MCF 10A (cell line): ENCODE data around the gene PRR20G. TPM values are rescaled to one million over a fixed set of nuclear protein-coding genes. Genes with fewer than 3 reads are reported as not detected.

Experiments
- BruUV-seq: library from RNA; stranded (reverse); fragments of 400-500 nt; replicated peaks from 2 replicates; lab custom pipeline; 2021; lab: Mats Ljungman, UMichigan
- CTCF ChIA-PET: fragments of 300-600 bp; sonication (Branson Sonifier 250); formaldehyde crosslinking; extraction: SDS; loops from one replicate; lab custom pipeline; 2021; ENCODE audit warnings: antibody characterized with exemption, inconsistent platforms; lab: Yijun Ruan, JAX
- POLR2A ChIA-PET: fragments of 300-600, 350-650 bp; sonication (Branson Sonifier 250); formaldehyde crosslinking; extraction: SDS; loops from one replicate; lab custom pipeline; 2020; ENCODE audit warnings: antibody characterized with exemption, inconsistent platforms; lab: Yijun Ruan, JAX
- DNase-seq: peaks from one replicate; pipeline ENCODE4 v3.0.0-alpha.2; 2018; ENCODE audit not compliant: unreplicated experiment
- H3K27ac Mint-ChIP-seq: one replicate; pipeline ENCODE4 v1.8.0; 2022; ENCODE audit warnings: mild to moderate bottlenecking, low read depth, mixed read lengths; ENCODE audit not compliant: unreplicated experiment
- H3K27me3 Mint-ChIP-seq: one replicate; pipeline ENCODE4 v1.8.0; 2022; ENCODE audit warnings: mixed read lengths; ENCODE audit not compliant: insufficient read depth, unreplicated experiment
- H3K36me3 Mint-ChIP-seq: one replicate; pipeline ENCODE4 v1.8.0; 2022; ENCODE audit warnings: mild to moderate bottlenecking, moderate library complexity, mixed read lengths; ENCODE audit not compliant: insufficient read depth, unreplicated experiment
- H3K4me1 Mint-ChIP-seq: one replicate; pipeline ENCODE4 v1.8.0; 2022; ENCODE audit warnings: mixed read lengths; ENCODE audit not compliant: insufficient read depth, unreplicated experiment
- H3K4me3 Mint-ChIP-seq: one replicate; pipeline ENCODE4 v1.8.0; 2022; ENCODE audit warnings: mild to moderate bottlenecking, moderate library complexity, mixed read lengths; ENCODE audit not compliant: unreplicated experiment
- H3K9me3 Mint-ChIP-seq: one replicate; pipeline ENCODE4 v1.8.0; 2022; ENCODE audit warnings: mixed read lengths; ENCODE audit not compliant: unreplicated experiment
- CTCF ChIP-seq: fragments of 200-600 bp; IDR thresholded peaks from one replicate; pipeline ENCODE4 v1.8.0; 2022; ENCODE audit warnings: antibody characterized with exemption, mild to moderate bottlenecking; ENCODE audit not compliant: unreplicated experiment
- intact Hi-C: fragments of 100-400 bp; cut with micrococcal nuclease; formaldehyde crosslinking; loops from 2 replicates; pipeline ENCODE4 v1.14.1; 2022
- total RNA-seq: library from RNA; stranded (reverse); gene quantifications from 2 replicates; pipeline ENCODE4 v1.2.3, GENCODE V29; 2022

PRR20G gene
- total RNA-seq, 1 experiment from 2014 or later = not detected

DNA sequence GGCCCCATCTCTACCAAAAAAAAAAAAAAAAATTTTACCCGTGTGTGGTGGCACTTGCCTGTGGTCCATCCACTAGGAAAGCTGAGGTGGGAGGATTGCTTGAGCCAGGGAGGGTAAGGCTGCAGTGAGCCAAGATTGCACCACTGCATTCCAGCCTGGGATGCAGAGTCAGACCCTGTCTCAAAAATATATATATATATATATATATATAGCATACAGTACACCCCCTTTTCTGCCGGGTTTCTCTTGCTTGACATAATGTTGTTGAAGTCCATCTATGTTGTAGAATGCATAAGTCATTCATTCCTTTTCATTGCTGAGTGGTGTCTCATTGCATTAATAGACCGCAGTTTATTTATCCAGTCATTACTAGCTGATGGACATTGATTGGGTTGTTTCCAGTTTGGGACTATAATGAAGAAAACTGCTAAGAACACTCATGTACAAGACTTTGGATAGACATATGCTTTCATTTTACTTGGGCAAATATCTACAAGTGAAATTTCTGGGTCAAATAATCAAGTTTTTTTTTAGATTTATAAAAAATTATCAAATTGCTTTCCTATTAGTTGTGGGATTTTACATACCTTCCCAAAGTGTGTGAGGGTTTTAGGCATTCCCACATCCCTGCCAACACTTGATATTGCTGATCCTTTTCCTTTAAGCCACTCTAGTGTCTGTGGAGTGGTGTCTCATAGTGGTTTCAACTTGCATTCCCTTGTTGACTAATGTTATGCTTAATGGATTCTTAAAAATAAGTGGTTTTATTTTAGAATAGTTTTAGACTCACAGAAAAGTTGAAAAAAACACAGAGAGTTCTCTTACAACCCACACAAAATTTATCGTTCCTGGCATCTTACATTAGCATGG is 2.1 kb upstream of the PRR20G start:
- POLR2A ChIA-PET = interaction anchor here (0.6 kb wide), 1 partner anchor 888 kb away, joined by 4 read pairs; no protein-coding TSS in a partner anchor
- CTCF ChIA-PET = interaction anchor here (0.7 kb wide), 2 partner anchors 13 to 1900 kb away, joined by 4 to 5 read pairs; no protein-coding TSS in a partner anchor
- DNase-seq = no peak
- no TSS peak for BruUV-seq
- Mint-ChIP-seq H3K27ac (no peak overlapping the region), H3K4me3 (no peak overlapping the region), H3K9me3 (peaks cover 18% of the 10 kb centered on the region), H3K27me3 (no peaks in the 10 kb centered on the region), H3K36me3 (no peaks in the 10 kb centered on the region), H3K4me1 (peaks cover 7% of the 10 kb centered on the region)
- TF ChIP-seq CTCF = no peak
- intact Hi-C loops = no loop called here

GRCh38 chr3:127288921-127289705 is 1.3 kb upstream of the PRR20G start:
- intact Hi-C loops = no loop called here
- Mint-ChIP-seq H3K27ac (no peak overlapping the region), H3K9me3 (peaks cover 18% of the 10 kb centered on the region), H3K27me3 (no peaks in the 10 kb centered on the region), H3K4me3 (no peak overlapping the region), H3K36me3 (no peaks in the 10 kb centered on the region), H3K4me1 (peaks cover 7% of the 10 kb centered on the region)
- POLR2A ChIA-PET = interaction anchor here (0.6 kb wide), 2 partner anchors 13 to 889 kb away, joined by 4 read pairs; no protein-coding TSS in a partner anchor
- no TSS peak for BruUV-seq
- no peak for DNase-seq
- TF ChIP-seq CTCF = no peak
- CTCF ChIA-PET = interaction anchor here (0.6 to 1.1 kb wide), 4 partner anchors 12 to 1899 kb away, joined by 3 to 5 read pairs (median 4); no protein-coding TSS in a partner anchor

DNA sequence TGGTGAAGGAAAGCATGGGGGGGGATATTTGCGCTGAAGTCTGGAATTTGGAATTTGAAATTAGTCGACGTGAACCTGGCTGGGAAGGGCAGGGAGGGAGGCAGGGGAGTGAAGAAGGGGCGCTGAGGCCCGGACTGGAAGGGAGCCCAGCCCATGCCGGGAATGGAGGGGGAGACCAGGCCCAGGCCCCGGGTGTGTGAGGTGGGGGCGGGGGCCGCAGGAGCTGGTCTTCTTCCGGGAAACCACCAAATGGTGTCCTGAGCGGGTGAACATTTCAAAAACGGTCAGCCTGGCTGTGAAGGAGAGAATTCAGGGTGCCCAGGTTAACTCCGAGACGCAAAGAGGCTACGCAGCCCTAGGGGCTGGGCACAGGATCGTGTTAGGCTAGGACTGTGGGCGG is 497 bp upstream of the PRR20G start:
- no peak for TF ChIP-seq CTCF
- DNase-seq = no peak
- intact Hi-C loops = no loop called here
- Mint-ChIP-seq H3K9me3 (peaks cover 18% of the 10 kb centered on the region), H3K4me1 (peaks cover 7% of the 10 kb centered on the region), H3K27ac (no peak overlapping the region), H3K36me3 (no peaks in the 10 kb centered on the region), H3K4me3 (no peak overlapping the region), H3K27me3 (no peaks in the 10 kb centered on the region)
- CTCF ChIA-PET = interaction anchor here (0.6 to 1.1 kb wide), 2 partner anchors 16 to 196 kb away, joined by 3 read pairs; no protein-coding TSS in a partner anchor
- BruUV-seq = no TSS peak
- POLR2A ChIA-PET = no interaction called here
